ENCODE measurements around the gene ACTRT2. TPM values are rescaled to one million over a fixed set of nuclear protein-coding genes. Genes with fewer than 3 reads are reported as not detected.

Gene ACTRT2
- total RNA-seq, 3 donors from 2014 or later = not detected

GRCh38 chr1:2980073-2980791 is 41.0 kb upstream of the ACTRT2 start:
- no peaks in the 10 kb centered on the region for H3K9me3 Mint-ChIP-seq
- no peaks in the 10 kb centered on the region for H3K36me3 Mint-ChIP-seq (ENCODE audit: insufficient read depth)
- DNase-seq (no peak), ATAC-seq (no peak)
- H3K4me1 Mint-ChIP-seq (ENCODE audit: low read depth) = no peaks in the 10 kb centered on the region
- no peaks in the 10 kb centered on the region for H3K27me3 Mint-ChIP-seq (ENCODE audit: low read depth)
- no peak overlapping the region for H3K4me3 Mint-ChIP-seq

GRCh38 chr1:2980849-2981248 is 40.4 kb upstream of the ACTRT2 start:
- H3K4me3 Mint-ChIP-seq = no peak overlapping the region
- H3K27me3 Mint-ChIP-seq (ENCODE audit: low read depth) = no peaks in the 10 kb centered on the region
- H3K4me1 Mint-ChIP-seq (ENCODE audit: low read depth) = no peaks in the 10 kb centered on the region
- DNase-seq (no peak), ATAC-seq (no peak)
- H3K36me3 Mint-ChIP-seq (ENCODE audit: insufficient read depth) = no peaks in the 10 kb centered on the region
- no peaks in the 10 kb centered on the region for H3K9me3 Mint-ChIP-seq

GRCh38 chr1:2981388-2981787 is 39.9 kb upstream of the ACTRT2 start:
- no peak for ATAC-seq
- H3K4me3 Mint-ChIP-seq = no peak overlapping the region
- no peaks in the 10 kb centered on the region for H3K4me1 Mint-ChIP-seq (ENCODE audit: low read depth)
- no peaks in the 10 kb centered on the region for H3K27me3 Mint-ChIP-seq (ENCODE audit: low read depth)
- no peaks in the 10 kb centered on the region for H3K36me3 Mint-ChIP-seq (ENCODE audit: insufficient read depth)
- no peaks in the 10 kb centered on the region for H3K9me3 Mint-ChIP-seq
- no peak for DNase-seq

- DNase-seq (no peak), ATAC-seq (no peak)
- Mint-ChIP-seq H3K27me3 (ENCODE audit: low read depth) (no peaks in the 10 kb centered on the region), H3K9me3 (no peaks in the 10 kb centered on the region), H3K36me3 (ENCODE audit: insufficient read depth) (no peaks in the 10 kb centered on the region), H3K4me3 (no peak overlapping the region), H3K4me1 (ENCODE audit: low read depth) (no peaks in the 10 kb centered on the region)
Measured at GRCh38 chr1:2981981-2982614, 39.2 kb upstream of the ACTRT2 start.

- H3K36me3 Mint-ChIP-seq (ENCODE audit: insufficient read depth) = no peaks in the 10 kb centered on the region
- no peaks in the 10 kb centered on the region for H3K27me3 Mint-ChIP-seq (ENCODE audit: low read depth)
- no peak overlapping the region for H3K4me3 Mint-ChIP-seq
- ATAC-seq (no peak), DNase-seq (no peak)
- H3K4me1 Mint-ChIP-seq (ENCODE audit: low read depth) = no peaks in the 10 kb centered on the region
- no peaks in the 10 kb centered on the region for H3K9me3 Mint-ChIP-seq
Measured at GRCh38 chr1:2982615-2983318, 38.5 kb upstream of the ACTRT2 start.

- Mint-ChIP-seq H3K27me3 (ENCODE audit: low read depth) (no peaks in the 10 kb centered on the region), H3K4me3 (no peak overlapping the region), H3K4me1 (ENCODE audit: low read depth) (no peaks in the 10 kb centered on the region), H3K9me3 (no peaks in the 10 kb centered on the region), H3K36me3 (ENCODE audit: insufficient read depth) (no peaks in the 10 kb centered on the region)
- DNase-seq (no peak), ATAC-seq (no peak)
Measured at GRCh38 chr1:2983319-2983705, 38.0 kb upstream of the ACTRT2 start.

GRCh38 chr1:2983706-2984398 is 37.4 kb upstream of the ACTRT2 start:
- Mint-ChIP-seq H3K36me3 (ENCODE audit: insufficient read depth) (no peaks in the 10 kb centered on the region), H3K27me3 (ENCODE audit: low read depth) (no peaks in the 10 kb centered on the region), H3K4me3 (no peak overlapping the region), H3K9me3 (no peaks in the 10 kb centered on the region), H3K4me1 (ENCODE audit: low read depth) (no peaks in the 10 kb centered on the region)
- no peak for ATAC-seq
- no peak for DNase-seq

- peaks cover 6% of the 10 kb centered on the region for H3K27me3 Mint-ChIP-seq (ENCODE audit: low read depth)
- ATAC-seq (no peak), DNase-seq (no peak)
- no peaks in the 10 kb centered on the region for H3K9me3 Mint-ChIP-seq
- H3K4me1 Mint-ChIP-seq (ENCODE audit: low read depth) = no peaks in the 10 kb centered on the region
- no peak overlapping the region for H3K4me3 Mint-ChIP-seq
- no peaks in the 10 kb centered on the region for H3K36me3 Mint-ChIP-seq (ENCODE audit: insufficient read depth)
Measured at GRCh38 chr1:2984399-2985061, 36.7 kb upstream of the ACTRT2 start.

- Mint-ChIP-seq H3K4me3 (no peak overlapping the region), H3K27me3 (ENCODE audit: low read depth) (peaks cover 6% of the 10 kb centered on the region), H3K9me3 (no peaks in the 10 kb centered on the region), H3K36me3 (ENCODE audit: insufficient read depth) (no peaks in the 10 kb centered on the region), H3K4me1 (ENCODE audit: low read depth) (no peaks in the 10 kb centered on the region)
- no peak for DNase-seq
- ATAC-seq = no peak
Measured at GRCh38 chr1:2985067-2985561, 36.2 kb upstream of the ACTRT2 start.

GRCh38 chr1:2985694-2986548 is 35.3 kb upstream of the ACTRT2 start:
- no peaks in the 10 kb centered on the region for H3K4me1 Mint-ChIP-seq (ENCODE audit: low read depth)

GRCh38 chr1:2986549-2987305 is 34.5 kb upstream of the ACTRT2 start:
- Mint-ChIP-seq H3K9me3 (no peaks in the 10 kb centered on the region), H3K4me3 (no peak overlapping the region), H3K4me1 (ENCODE audit: low read depth) (no peaks in the 10 kb centered on the region), H3K36me3 (ENCODE audit: insufficient read depth) (no peaks in the 10 kb centered on the region), H3K27me3 (ENCODE audit: low read depth) (peaks cover 6% of the 10 kb centered on the region)
- DNase-seq (no peak), ATAC-seq (no peak)

More at GRCh38 chr1:2985694-2986548, 35.3 kb upstream of the ACTRT2 start:
- no peak for DNase-seq
- no peaks in the 10 kb centered on the region for H3K9me3 Mint-ChIP-seq
- H3K4me3 Mint-ChIP-seq = no peak overlapping the region
- peaks cover 6% of the 10 kb centered on the region for H3K27me3 Mint-ChIP-seq (ENCODE audit: low read depth)
- ATAC-seq = no peak
- H3K36me3 Mint-ChIP-seq (ENCODE audit: insufficient read depth) = no peaks in the 10 kb centered on the region

- Mint-ChIP-seq H3K9me3 (peaks cover 1% of the 10 kb centered on the region), H3K4me1 (ENCODE audit: low read depth) (no peaks in the 10 kb centered on the region), H3K4me3 (no peak overlapping the region), H3K36me3 (ENCODE audit: insufficient read depth) (no peaks in the 10 kb centered on the region), H3K27me3 (ENCODE audit: low read depth) (peaks cover 6% of the 10 kb centered on the region)
- DNase-seq (no peak), ATAC-seq (no peak)
Measured at GRCh38 chr1:2987773-2988172, 33.5 kb upstream of the ACTRT2 start.

GRCh38 chr1:2988256-2988655 is 33.0 kb upstream of the ACTRT2 start:
- Mint-ChIP-seq H3K27me3 (ENCODE audit: low read depth) (peaks cover 6% of the 10 kb centered on the region), H3K9me3 (peaks cover 5% of the 10 kb centered on the region), H3K36me3 (ENCODE audit: insufficient read depth) (no peaks in the 10 kb centered on the region), H3K4me3 (no peak overlapping the region), H3K4me1 (ENCODE audit: low read depth) (no peaks in the 10 kb centered on the region)
- ATAC-seq (no peak), DNase-seq (no peak)

Data from activated T-cell treated with anti-CD3 and anti-CD28 coated beads, Interleukin-2, amount 50 U/mL, for 4 hours (primary cell).